ENCODE results near the gene ADPRHL1.

GRCh38 chr13:113374511-113375175, 78.6 kb downstream of the ADPRHL1 start:
- TF ChIP-seq, protein P1, sequence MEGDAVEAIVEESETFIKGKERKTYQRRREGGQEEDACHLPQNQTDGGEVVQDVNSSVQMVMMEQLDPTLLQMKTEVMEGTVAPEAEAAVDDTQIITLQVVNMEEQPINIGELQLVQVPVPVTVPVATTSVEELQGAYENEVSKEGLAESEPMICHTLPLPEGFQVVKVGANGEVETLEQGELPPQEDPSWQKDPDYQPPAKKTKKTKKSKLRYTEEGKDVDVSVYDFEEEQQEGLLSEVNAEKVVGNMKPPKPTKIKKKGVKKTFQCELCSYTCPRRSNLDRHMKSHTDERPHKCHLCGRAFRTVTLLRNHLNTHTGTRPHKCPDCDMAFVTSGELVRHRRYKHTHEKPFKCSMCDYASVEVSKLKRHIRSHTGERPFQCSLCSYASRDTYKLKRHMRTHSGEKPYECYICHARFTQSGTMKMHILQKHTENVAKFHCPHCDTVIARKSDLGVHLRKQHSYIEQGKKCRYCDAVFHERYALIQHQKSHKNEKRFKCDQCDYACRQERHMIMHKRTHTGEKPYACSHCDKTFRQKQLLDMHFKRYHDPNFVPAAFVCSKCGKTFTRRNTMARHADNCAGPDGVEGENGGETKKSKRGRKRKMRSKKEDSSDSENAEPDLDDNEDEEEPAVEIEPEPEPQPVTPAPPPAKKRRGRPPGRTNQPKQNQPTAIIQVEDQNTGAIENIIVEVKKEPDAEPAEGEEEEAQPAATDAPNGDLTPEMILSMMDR (IDR thresholded peaks at IDR 0.05; ENCODE audit: low read depth, low read length) = no peak
- TF ChIP-seq EZH2phosphoT487 (IDR thresholded peaks at IDR 0.05; ENCODE audit: low read depth) = no peak
